GM12865 (cell line): ENCODE results near the gene GSTA2.
"Not testable (repeated sequence)": the region's sequence is repeated elsewhere in the genome, so short reads cannot be mapped to it uniquely, and the experiment has no call there.

Experiments
- DNase-seq: peaks from one replicate; pipeline ENCODE4 v3.0.0; 2010; ENCODE audit warnings: low read depth
- H3K4me3 ChIP-seq: 2 replicates; pipeline ENCODE4 v1.5.1; 2011; ENCODE audit warnings: mild to moderate bottlenecking, low read depth, low read length, control low read depth
- CTCF ChIP-seq: IDR thresholded peaks from 2 replicates; pipeline ENCODE4 v1.5.1; 2011; ENCODE audit warnings: low read length, control low read depth, low read depth, inconsistent platforms; ENCODE audit not compliant: insufficient read depth; ENCODE audit errors: missing control alignments

GSTA2 gene

DNA sequence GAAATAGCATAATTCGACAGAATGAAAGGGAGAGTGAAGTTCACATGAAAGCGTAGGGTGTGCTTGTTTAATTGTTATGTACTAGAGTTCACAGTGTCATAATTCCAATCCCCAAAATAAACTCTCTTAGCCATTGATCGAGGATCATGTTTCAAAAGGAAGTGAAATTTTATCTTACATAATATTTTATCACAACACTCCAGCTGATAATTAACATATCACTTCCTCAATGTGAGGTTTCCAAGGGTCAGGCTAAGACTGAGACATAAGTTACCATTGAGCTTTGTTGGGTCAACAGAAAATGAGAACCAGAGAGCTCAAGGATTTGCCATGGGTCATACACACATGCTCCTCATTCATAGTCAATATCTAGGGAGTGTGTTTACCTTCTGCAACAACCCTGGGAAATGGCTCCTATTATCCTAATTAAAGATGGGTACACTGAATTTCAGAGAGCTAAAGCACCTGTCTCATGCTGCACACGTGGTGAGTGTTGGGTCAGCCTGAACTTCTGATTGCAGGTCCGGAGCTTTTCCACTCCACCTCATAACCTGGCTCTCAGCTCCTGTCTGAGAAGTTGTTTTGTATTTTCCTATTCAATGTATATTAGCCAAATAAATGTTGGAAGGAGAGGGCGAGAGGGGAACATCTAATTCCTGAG, 3.0 kb downstream of the GSTA2 start:
- DNase-seq = no peak
- no peak for TF ChIP-seq CTCF
- H3K4me3 ChIP-seq = no peak overlapping the region

DNA sequence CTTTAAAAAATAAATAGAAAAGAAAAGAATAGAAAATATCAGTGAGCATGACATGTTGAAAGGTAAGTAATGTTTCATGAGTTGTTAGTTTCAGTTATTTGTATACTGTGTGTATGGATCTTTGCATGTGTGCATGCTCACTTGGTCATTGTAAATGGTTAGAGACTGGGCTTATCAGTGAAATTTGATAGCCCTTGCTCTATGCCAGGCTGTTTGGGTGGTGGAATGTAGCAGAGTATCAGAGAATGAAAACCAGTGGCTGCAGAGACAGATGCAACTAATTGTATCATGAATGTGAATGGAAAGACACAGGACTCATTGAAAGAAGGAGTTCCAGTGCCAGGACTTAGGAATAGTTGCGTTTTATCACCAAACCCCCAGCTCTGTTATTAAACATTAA, 4.2 kb downstream of the GSTA2 start:
- H3K4me3 ChIP-seq = no peak overlapping the region
- no peak for TF ChIP-seq CTCF
- DNase-seq = no peak

GRCh38 chr6:52757651-52758338, 5.5 kb downstream of the GSTA2 start:
- H3K4me3 ChIP-seq, DNase-seq: not testable (repeated sequence)

- no peak overlapping the region for H3K4me3 ChIP-seq
- no peak for DNase-seq
- no peak for TF ChIP-seq CTCF
Measured at GRCh38 chr6:52754443-52754842, 8.8 kb downstream of the GSTA2 start.

GRCh38 chr6:52753137-52753536, 10.1 kb downstream of the GSTA2 start:
- not testable (repeated sequence) for H3K4me3 ChIP-seq, DNase-seq

DNA sequence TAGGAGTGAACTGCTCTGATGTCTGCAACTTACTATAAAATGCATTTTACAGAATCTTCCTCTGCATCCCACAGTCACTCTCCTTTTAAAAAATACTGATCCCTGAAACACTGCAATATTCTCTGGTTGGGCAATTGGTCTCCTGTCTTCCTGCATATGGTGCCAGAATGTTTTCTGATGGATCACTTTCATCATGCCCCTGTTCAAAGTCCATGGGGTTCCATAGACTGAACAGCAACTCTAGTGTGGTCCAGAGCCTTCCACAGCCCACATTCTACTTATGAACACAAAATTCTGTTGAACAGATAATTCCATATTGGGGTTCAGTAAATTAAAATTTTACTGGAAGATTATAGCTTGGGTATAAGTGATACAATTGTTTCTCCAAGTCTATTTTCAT, 11.0 kb downstream of the GSTA2 start:
- DNase-seq = no peak
- no peak overlapping the region for H3K4me3 ChIP-seq
- no peak for TF ChIP-seq CTCF

DNA sequence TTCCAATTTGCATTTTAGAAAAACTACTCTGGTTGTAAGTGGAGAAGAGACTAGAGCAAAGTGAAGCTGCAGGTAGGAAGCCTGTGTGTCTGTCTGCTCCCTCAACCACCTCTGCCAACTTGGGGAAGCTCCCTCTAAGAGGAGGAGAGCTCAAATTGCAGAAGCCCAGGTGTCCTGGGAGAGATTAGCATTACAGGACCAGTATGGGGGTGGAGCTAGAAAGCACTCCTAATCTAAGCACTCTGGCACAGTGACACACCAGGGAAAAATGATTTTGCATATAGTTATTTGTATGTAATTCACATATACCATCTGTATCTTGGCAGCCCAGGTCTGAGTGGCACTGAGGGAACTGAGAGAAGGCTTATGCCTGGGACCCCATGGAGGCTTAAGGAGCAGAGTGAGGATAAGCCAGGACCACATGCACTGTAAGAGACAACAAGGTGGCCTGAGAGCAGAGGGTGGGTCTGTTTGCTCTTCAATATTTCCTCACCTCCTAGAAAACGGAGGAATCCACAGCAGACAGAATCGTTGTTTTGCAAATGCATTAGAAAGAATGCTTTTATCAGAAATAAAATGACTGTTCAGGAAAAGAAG, 13.6 kb downstream of the GSTA2 start:
- H3K4me3 ChIP-seq = no peak overlapping the region
- no peak for DNase-seq

DNA sequence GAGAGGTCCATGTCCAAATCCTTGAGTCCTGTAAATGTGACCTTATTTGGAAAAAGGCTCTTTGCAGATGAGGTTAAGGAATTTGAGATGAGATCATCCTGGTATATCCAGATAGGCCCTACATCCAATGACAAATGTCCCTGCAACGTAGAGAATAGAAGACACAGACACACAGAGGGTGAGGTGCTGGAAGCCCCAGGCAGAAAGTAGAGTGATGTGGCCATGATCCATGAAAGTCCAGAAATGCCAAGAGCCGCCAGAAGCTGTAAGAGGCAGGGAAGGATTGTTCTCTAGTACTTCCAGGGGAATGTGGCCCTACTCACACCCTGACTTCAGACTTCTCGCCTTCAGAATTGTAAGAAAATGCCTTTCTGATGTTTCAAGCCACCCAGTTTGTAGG, 16.0 kb downstream of the GSTA2 start:
- H3K4me3 ChIP-seq, DNase-seq: not testable (repeated sequence)

More for the DNA sequence above, 13.6 kb downstream of the GSTA2 start:
- no peak for TF ChIP-seq CTCF
